BJ (cell line): ENCODE measurements around the gene MBTD1. TPM values are rescaled to one million over a fixed set of nuclear protein-coding genes. Genes with fewer than 3 reads are reported as not detected.
"Not testable (repeated sequence)": the region's sequence is repeated elsewhere in the genome, so short reads cannot be mapped to it uniquely, and the experiment has no call there.

ENCODE experiments used
- CTCF ChIA-PET: fragments of 350-600 bp; formaldehyde crosslinking; extraction: SDS; loops from one replicate; lab custom pipeline; 2021; ENCODE audit warnings: antibody characterized with exemption, inconsistent platforms; lab: Yijun Ruan, JAX
- POLR2A ChIA-PET: fragments of 300-600 bp; sonication (Branson Sonifier 250); formaldehyde crosslinking; extraction: SDS; loops from one replicate; lab custom pipeline; 2021; ENCODE audit warnings: antibody characterized with exemption; lab: Charles Lee
- DNase-seq: peaks from one replicate; pipeline ENCODE4 v3.0.0-alpha.2; 2011; ENCODE audit warnings: low read depth
- H3K27me3 ChIP-seq: 2 replicates; pipeline ENCODE4 v1.6.0; 2011; ENCODE audit warnings: low read length; ENCODE audit not compliant: control insufficient read depth, insufficient read depth
- H3K36me3 ChIP-seq: 2 replicates; pipeline ENCODE4 v1.5.1; 2011; ENCODE audit warnings: low read length; ENCODE audit not compliant: control insufficient read depth, insufficient read depth
- H3K4me3 ChIP-seq: 2 replicates; pipeline ENCODE4 v1.5.1; 2011; ENCODE audit warnings: low read depth, mild to moderate bottlenecking, control low read depth, low read length
- CTCF ChIP-seq: IDR thresholded peaks from 2 replicates; pipeline ENCODE4 v1.5.1; 2011; ENCODE audit warnings: low read depth, mild to moderate bottlenecking, control low read depth, inconsistent platforms, low read length, moderate library complexity; ENCODE audit not compliant: insufficient read depth
- polyA minus RNA-seq: library from RNA; depleted of rRNA, polyadenylated mRNA; stranded (reverse); fragments of >200 nt; gene quantifications from 2 replicates; pipeline ENCODE4 v1.2.3, GENCODE V29; 2011; rRNA and poly(A)+ RNA removed
- polyA plus RNA-seq: library from polyadenylated mRNA; depleted of rRNA; stranded (reverse); fragments of >200 nt; gene quantifications from 2 replicates; pipeline ENCODE4 v1.2.3, GENCODE V29; 2011; rRNA removed

Gene MBTD1
- 2.8 and 5.5 TPM in 2 replicates for polyA plus RNA-seq
- polyA minus RNA-seq: 4.1 and 4.2 TPM in 2 replicates

GRCh38 chr17:51259564-51260236 is at the start of gene MBTD1:
MBTD1 (minus strand) TSS chr17:51260049; CDS start chr17:51225161, 34,888 bp downstream.
- peak; percentile 66 for DNase-seq
- TF ChIP-seq CTCF: no peak
- Histone ChIP-seq H3K4me3 (peak within 1 kb of the TSS; percentile 92), H3K36me3 (no peaks in the 10 kb centered on the region), H3K27me3 (no peaks in the 10 kb centered on the region)
- ChIA-PET POLR2A (no interaction called here), CTCF (no interaction called here)

GRCh38 chr17:51305182-51305581 is 45.3 kb upstream of the MBTD1 start:
- DNase-seq: no peak
- Histone ChIP-seq H3K36me3 (no peaks in the 10 kb centered on the region), H3K27me3 (no peaks in the 10 kb centered on the region), H3K4me3 (no peak overlapping the region)
- no peak for TF ChIP-seq CTCF
- ChIA-PET POLR2A (no interaction called here), CTCF (no interaction called here)

GRCh38 chr17:51299859-51300258 is 40.0 kb upstream of the MBTD1 start:
- Histone ChIP-seq H3K36me3 (no peaks in the 10 kb centered on the region; the same call in 1 of the 2 replicates), H3K4me3 (no peak overlapping the region), H3K27me3 (no peaks in the 10 kb centered on the region)
- POLR2A ChIA-PET: no interaction called here
- no peak for DNase-seq
- CTCF ChIA-PET: interaction anchor here (1.3 to 2.8 kb wide), 6 partner anchors 8 to 236 kb away, joined by 4 to 25 read pairs (median 9); no protein-coding TSS in a partner anchor
- no peak for TF ChIP-seq CTCF

GRCh38 chr17:51298508-51299371 is 38.9 kb upstream of the MBTD1 start:
- Histone ChIP-seq H3K27me3 (no peaks in the 10 kb centered on the region), H3K4me3 (no peak overlapping the region), H3K36me3 (no peaks in the 10 kb centered on the region; the same call in 1 of the 2 replicates)
- ChIA-PET CTCF (interaction anchor here (0.7 to 2.8 kb wide), 14 partner anchors 8 to 466 kb away, joined by 3 to 25 read pairs (median 4); no protein-coding TSS in a partner anchor), POLR2A (interaction anchor here (0.6 kb wide), 1 partner anchor 197 kb away, joined by 3 read pairs; no protein-coding TSS in a partner anchor)
- no peak for DNase-seq
- peak; percentile 82 for TF ChIP-seq CTCF

GRCh38 chr17:51294338-51294737 is 34.5 kb upstream of the MBTD1 start:
- CTCF ChIA-PET, H3K27me3 ChIP-seq, H3K36me3 ChIP-seq, DNase-seq, H3K4me3 ChIP-seq, POLR2A ChIA-PET: not testable (repeated sequence)
